HCT116 (cell line): Measurements from ENCODE around the gene NENF. TPM values are rescaled to one million over a fixed set of nuclear protein-coding genes. Genes with fewer than 3 reads are reported as not detected.

ENCODE experiments used
- ATAC-seq: fragments of 200-7000 bp; cut with Tn5 transposase; 2 replicates; pipeline ENCODE4 v1.9.1; 2020; ENCODE audit warnings: mild to moderate bottlenecking, moderate library complexity
- BruUV-seq: library from RNA; stranded (reverse); fragments of 400-500 nt; replicated peaks from 2 replicates; lab custom pipeline; 2021; lab: Mats Ljungman, UMichigan
- CTCF ChIA-PET: fragments of 300-600 bp; sonication (Branson Sonifier 250); formaldehyde crosslinking; loops from one replicate; lab custom pipeline; 2021; ENCODE audit warnings: antibody characterized with exemption; lab: Charles Lee
- POLR2A ChIA-PET: fragments of 300-600, 350-600 bp; sonication (Branson Sonifier 250); formaldehyde crosslinking; loops from one replicate; lab custom pipeline; 2021; ENCODE audit warnings: antibody characterized with exemption; lab: Charles Lee
- RAD21 ChIA-PET, 2 experiments: fragments of 300-600 bp; sonication (Branson Sonifier 250); formaldehyde crosslinking; loops; one replicate each; lab custom pipeline; 2023; ENCODE audit warnings: low total read pairs in 2 of 2; ENCODE audit not compliant: uncharacterized antibody in 2 of 2, unreplicated experiment in 2 of 2, low non-redundant PET in 1 of 2; lab: Charles Lee
- DNase-seq: peaks from one replicate; pipeline ENCODE4 v3.0.0-alpha.2; 2010; ENCODE audit warnings: low read depth, low spot score
- H2AFZ ChIP-seq: fragments of 200-600 bp; shearing (Covaris generic), sonication (generic); 2 replicates; pipeline ENCODE4 v1.6.1; 2017; ENCODE audit warnings: low read depth, mixed run types, mixed read lengths, antibody characterized with exemption, low read length; ENCODE audit not compliant: poor library complexity, severe bottlenecking
- H3K27ac ChIP-seq: 2 replicates; pipeline ENCODE4 v1.5.1; 2012; ENCODE audit warnings: low read depth, low read length
- H3K27me3 ChIP-seq: fragments of 200-600 bp; sonication (generic); 2 replicates; pipeline ENCODE4 v1.6.1; 2016; ENCODE audit warnings: mixed run types, low read length, mixed read lengths; ENCODE audit not compliant: insufficient read depth
- H3K36me3 ChIP-seq, 2 experiments: fragments of 200-500 bp in 1 of 2; fragments of 200-600 bp in 1 of 2; sonication (Bioruptor generic) in 1 of 2; sonication (generic) in 1 of 2; 2 replicates each; pipeline versions ENCODE4 v1.5.1 to v1.6.1; 2014 to 2016; ENCODE audit warnings: low read length in 2 of 2, inconsistent platforms in 1 of 2, mixed read lengths in 1 of 2, mixed run types in 1 of 2; ENCODE audit not compliant: insufficient read depth in 2 of 2, control insufficient read depth in 1 of 2
- H3K4me1 ChIP-seq, 2 experiments: fragments of 200-600 bp in 1 of 2; sonication (generic) in 1 of 2; 2 replicates each; pipeline versions ENCODE4 v1.5.1 to v1.6.1; 2012 to 2017; ENCODE audit warnings: low read length in 2 of 2, inconsistent platforms in 1 of 2, mild to moderate bottlenecking in 1 of 2, mixed read lengths in 1 of 2, mixed run types in 1 of 2, moderate library complexity in 1 of 2; ENCODE audit not compliant: insufficient read depth in 2 of 2, control insufficient read depth in 1 of 2
- H3K4me2 ChIP-seq: fragments of 200-600 bp; sonication (generic); 2 replicates; pipeline ENCODE4 v1.6.1; 2017; ENCODE audit warnings: mixed run types, low read length, mixed read lengths
- H3K4me3 ChIP-seq, 2 experiments: fragments of 200-600 bp in 1 of 2; sonication (generic) in 1 of 2; replicated peaks in 1 of 2; 2 replicates each; pipeline ENCODE4 v1.5.1; 2011 to 2016; ENCODE audit warnings: low read length in 2 of 2, control low read depth in 1 of 2, low read depth in 1 of 2, mild to moderate bottlenecking in 1 of 2, mixed read lengths in 1 of 2, mixed run types in 1 of 2
- H3K79me2 ChIP-seq: fragments of 200-600 bp; sonication (generic); 2 replicates; pipeline ENCODE4 v1.6.1; 2017; ENCODE audit warnings: mild to moderate bottlenecking, mixed run types, low read length, moderate library complexity, mixed read lengths; ENCODE audit not compliant: insufficient read depth
- H3K9ac ChIP-seq: fragments of 200-600 bp; sonication (generic); 2 replicates; pipeline ENCODE4 v1.6.1; 2016; ENCODE audit warnings: low read length, mixed read lengths
- H3K9me2 ChIP-seq: fragments of 200-600 bp; sonication (generic), shearing (Covaris generic); 2 replicates; pipeline ENCODE4 v1.6.1; 2017; ENCODE audit warnings: mixed run types, mild to moderate bottlenecking, moderate library complexity; ENCODE audit not compliant: insufficient read depth
- H3K9me3 ChIP-seq, 2 experiments: fragments of 200-500 bp in 1 of 2; fragments of 200-600 bp in 1 of 2; sonication (Bioruptor generic) in 1 of 2; sonication (generic) in 1 of 2; 2 replicates each; pipeline ENCODE4 v1.6.1; 2014 to 2017; ENCODE audit warnings: low read length in 2 of 2, mixed read lengths in 2 of 2, inconsistent platforms in 1 of 2, low read depth in 1 of 2, mild to moderate bottlenecking in 1 of 2, mixed run types in 1 of 2, moderate library complexity in 1 of 2; ENCODE audit not compliant: control insufficient read depth in 1 of 2, insufficient read depth in 1 of 2
- H4K20me1 ChIP-seq: fragments of 200-600 bp; sonication (generic), shearing (Covaris generic); 2 replicates; pipeline ENCODE4 v1.6.1; 2017; ENCODE audit warnings: mixed run types, mild to moderate bottlenecking, moderate library complexity; ENCODE audit not compliant: insufficient read depth
- CBX3 ChIP-seq: IDR thresholded peaks from 2 replicates; pipeline ENCODE4 v1.6.1; 2012; ENCODE audit warnings: low read depth
- EZH2 ChIP-seq: fragments of 200-600 bp; sonication (generic); IDR thresholded peaks from 2 replicates; pipeline ENCODE4 v1.6.1; 2017; ENCODE audit warnings: antibody characterized with exemption, mixed run types
- EZH2phosphoT487 ChIP-seq: fragments of 200-600 bp; IDR thresholded peaks from 2 replicates; pipeline ENCODE4 v1.6.1; 2018; ENCODE audit warnings: antibody characterized with exemption, borderline replicate concordance
- JUND ChIP-seq: IDR thresholded peaks from 2 replicates; pipeline ENCODE4 v1.6.1; 2012
- POLR2A ChIP-seq: IDR thresholded peaks from 2 replicates; pipeline ENCODE4 v1.7.0; 2011; ENCODE audit warnings: borderline replicate concordance; ENCODE audit not compliant: insufficient read depth, insufficient read length; ENCODE audit errors: extremely low read depth
- SIN3A ChIP-seq: IDR thresholded peaks from 2 replicates; pipeline ENCODE4 v1.6.1; 2012; ENCODE audit warnings: low read depth
- TCF7L2 ChIP-seq: IDR thresholded peaks from 2 replicates; pipeline ENCODE4 v1.7.0; 2011; ENCODE audit warnings: borderline replicate concordance, inconsistent platforms; ENCODE audit not compliant: insufficient read depth, insufficient read length; ENCODE audit errors: extremely low read depth
- intact Hi-C: fragments of 100-400 bp; cut with micrococcal nuclease; formaldehyde crosslinking; loops from 2 replicates; pipeline ENCODE4 v1.10.0; 2022
- total RNA-seq: library from RNA; stranded (reverse); gene quantifications from one replicate; pipeline ENCODE4 v1.2.1, GENCODE V29; 2021; ENCODE audit not compliant: unreplicated experiment
- TF ChIP-seq, protein P1 (sequence below): IDR thresholded peaks from 2 replicates; pipeline ENCODE4 v1.6.1; 2012; ENCODE audit warnings: low read depth
- TF ChIP-seq, protein P2 (sequence below): IDR thresholded peaks from 2 replicates; pipeline ENCODE4 v1.6.1; 2012

The NENF gene
- total RNA-seq, 1 experiment from 2014 or later: 78.4 TPM

DNA sequence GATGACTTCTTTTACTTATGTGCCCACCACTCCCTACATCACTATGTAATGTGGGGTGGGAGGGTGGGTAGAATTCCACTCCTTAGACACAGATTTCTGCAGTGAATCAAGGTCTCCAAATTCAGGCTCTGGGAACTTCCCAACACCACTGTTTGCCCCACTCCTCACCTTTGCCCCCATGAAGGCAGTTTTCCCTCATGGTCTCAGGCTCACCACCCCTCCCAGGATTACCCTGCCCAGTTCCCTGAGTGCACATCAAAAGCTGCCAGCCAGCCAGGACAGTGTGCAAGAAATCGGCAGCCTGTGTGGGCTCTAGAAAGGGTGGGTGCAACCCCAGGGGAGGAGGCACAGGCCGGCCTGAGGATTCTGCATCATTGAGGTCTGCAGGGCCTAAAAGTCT is 14.8 kb downstream of the NENF start:
- Histone ChIP-seq H3K9me2 (no peaks in the 10 kb centered on the region), H4K20me1 (no peaks in the 10 kb centered on the region), H3K9me3 (no peaks in the 10 kb centered on the region), H3K9ac (no peak overlapping the region), H3K4me2 (no peak overlapping the region), H3K4me1 (no peaks in the 10 kb centered on the region), H2AFZ (no peak overlapping the region), H3K36me3 (peaks cover 0 to 11% of the 10 kb centered on the region in 2 experiments; a peak in 1 of 4 replicates), H3K4me3 (no peak overlapping the region), H3K27ac (no peak overlapping the region)
- intact Hi-C loops: no loop called here
- BruUV-seq: no TSS peak
- ChIA-PET RAD21 (no interaction called here), POLR2A (no interaction called here)
- no peak for DNase-seq
- ATAC-seq: no peak
- TF ChIP-seq CBX3 (no peak), TCF7L2 (no peak), SIN3A (no peak), EZH2phosphoT487 (no peak), JUND (no peak), EZH2 (no peak), POLR2A (no peak)
- TF ChIP-seq, protein P1, sequence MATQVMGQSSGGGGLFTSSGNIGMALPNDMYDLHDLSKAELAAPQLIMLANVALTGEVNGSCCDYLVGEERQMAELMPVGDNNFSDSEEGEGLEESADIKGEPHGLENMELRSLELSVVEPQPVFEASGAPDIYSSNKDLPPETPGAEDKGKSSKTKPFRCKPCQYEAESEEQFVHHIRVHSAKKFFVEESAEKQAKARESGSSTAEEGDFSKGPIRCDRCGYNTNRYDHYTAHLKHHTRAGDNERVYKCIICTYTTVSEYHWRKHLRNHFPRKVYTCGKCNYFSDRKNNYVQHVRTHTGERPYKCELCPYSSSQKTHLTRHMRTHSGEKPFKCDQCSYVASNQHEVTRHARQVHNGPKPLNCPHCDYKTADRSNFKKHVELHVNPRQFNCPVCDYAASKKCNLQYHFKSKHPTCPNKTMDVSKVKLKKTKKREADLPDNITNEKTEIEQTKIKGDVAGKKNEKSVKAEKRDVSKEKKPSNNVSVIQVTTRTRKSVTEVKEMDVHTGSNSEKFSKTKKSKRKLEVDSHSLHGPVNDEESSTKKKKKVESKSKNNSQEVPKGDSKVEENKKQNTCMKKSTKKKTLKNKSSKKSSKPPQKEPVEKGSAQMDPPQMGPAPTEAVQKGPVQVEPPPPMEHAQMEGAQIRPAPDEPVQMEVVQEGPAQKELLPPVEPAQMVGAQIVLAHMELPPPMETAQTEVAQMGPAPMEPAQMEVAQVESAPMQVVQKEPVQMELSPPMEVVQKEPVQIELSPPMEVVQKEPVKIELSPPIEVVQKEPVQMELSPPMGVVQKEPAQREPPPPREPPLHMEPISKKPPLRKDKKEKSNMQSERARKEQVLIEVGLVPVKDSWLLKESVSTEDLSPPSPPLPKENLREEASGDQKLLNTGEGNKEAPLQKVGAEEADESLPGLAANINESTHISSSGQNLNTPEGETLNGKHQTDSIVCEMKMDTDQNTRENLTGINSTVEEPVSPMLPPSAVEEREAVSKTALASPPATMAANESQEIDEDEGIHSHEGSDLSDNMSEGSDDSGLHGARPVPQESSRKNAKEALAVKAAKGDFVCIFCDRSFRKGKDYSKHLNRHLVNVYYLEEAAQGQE: no peak
- TF ChIP-seq, protein P2, sequence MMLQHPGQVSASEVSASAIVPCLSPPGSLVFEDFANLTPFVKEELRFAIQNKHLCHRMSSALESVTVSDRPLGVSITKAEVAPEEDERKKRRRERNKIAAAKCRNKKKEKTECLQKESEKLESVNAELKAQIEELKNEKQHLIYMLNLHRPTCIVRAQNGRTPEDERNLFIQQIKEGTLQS: no peak
- TF ChIP-seq, all 23 proteins: peak for 0
- CTCF ChIA-PET: interaction anchor here (1.1 kb wide), 1 partner anchor 9 kb away, joined by 3 read pairs; no protein-coding TSS in a partner anchor
- Histone ChIP-seq H3K79me2 (no peaks in the 10 kb centered on the region), H3K27me3 (no peaks in the 10 kb centered on the region)
